ENCODE results near the gene FAM131A.
A peak's percentile ranks its signal among the peaks of the same experiment; 100 is the strongest.

FAM131A gene

GRCh38 chr3:184323696-184324095, 13.7 kb upstream of the FAM131A start:
- Histone ChIP-seq H3K27ac (ENCODE audit: insufficient read depth in 1 of 2, low read depth in 1 of 2, low read length in 2 of 2, poor library complexity in 1 of 2, severe bottlenecking in 2 of 2) (no peak overlapping the region), H3K4me1 (ENCODE audit: control extremely low read depth in 1 of 4, control insufficient read depth in 4 of 4, insufficient read depth in 4 of 4, low read length in 3 of 4) (peaks cover 0 to 19% (median 11%) of the 10 kb centered on the region in 4 experiments), H3K9me3 (ENCODE audit: control extremely low read depth in 1 of 5, control insufficient read depth in 4 of 5, insufficient read depth in 2 of 5, low read depth in 1 of 5, low read length in 4 of 5) (no peaks in the 10 kb centered on the region), H3K36me3 (ENCODE audit: control insufficient read depth in 4 of 4, insufficient read depth in 4 of 4, low read length in 3 of 4) (peaks cover 36 to 96% (median 77%) of the 10 kb centered on the region in 4 experiments), H3K27me3 (replicated peaks in 2 of 5; ENCODE audit: control insufficient read depth in 4 of 5, insufficient read depth in 5 of 5, low read length in 4 of 5) (no peaks in the 10 kb centered on the region), H3K4me3 (ENCODE audit: control insufficient read depth in 1 of 7, extremely low read depth in 1 of 7, insufficient read depth in 4 of 7, low read depth in 2 of 7, low read length in 6 of 7) (no peak overlapping the region)
- ChIA-PET POLR2A (no interaction called here), CTCF (interaction anchor here (1.0 to 1.1 kb wide), 2 partner anchors 18 to 57 kb away, joined by 3 to 4 read pairs; no protein-coding TSS in a partner anchor)
- no peak for DNase-seq
- WGBS (ENCODE audit: insufficient coverage), result 98% methylated on average over 8 of the region's 8 CpGs

GRCh38 chr3:184325269-184325668, 12.1 kb upstream of the FAM131A start:
- no peak overlapping the region for H3K27ac ChIP-seq (ENCODE audit: insufficient read depth in 1 of 2, low read depth in 1 of 2, low read length in 2 of 2, poor library complexity in 1 of 2, severe bottlenecking in 2 of 2)
- H3K4me3 ChIP-seq (ENCODE audit: control insufficient read depth in 1 of 7, extremely low read depth in 1 of 7, insufficient read depth in 4 of 7, low read depth in 2 of 7, low read length in 6 of 7), result no peak overlapping the region
- peaks cover 0 to 3% (median 0%) of the 10 kb centered on the region in 4 experiments for H3K4me1 ChIP-seq (ENCODE audit: control extremely low read depth in 1 of 4, control insufficient read depth in 4 of 4, insufficient read depth in 4 of 4, low read length in 3 of 4)
- DNase-seq, result no peak
- no peaks in the 10 kb centered on the region for H3K9me3 ChIP-seq (ENCODE audit: control extremely low read depth in 1 of 5, control insufficient read depth in 4 of 5, insufficient read depth in 2 of 5, low read depth in 1 of 5, low read length in 4 of 5)
- no peaks in the 10 kb centered on the region for H3K27me3 ChIP-seq (replicated peaks in 2 of 5; ENCODE audit: control insufficient read depth in 4 of 5, insufficient read depth in 5 of 5, low read length in 4 of 5)
- CTCF ChIA-PET, result interaction anchor here (1.5 to 2.5 kb wide), 3 partner anchors 9 to 25 kb away, joined by 3 to 13 read pairs (median 7); partner anchors contain the start of gene FAM131A
- peaks cover 41 to 96% (median 90%) of the 10 kb centered on the region in 4 experiments for H3K36me3 ChIP-seq (ENCODE audit: control insufficient read depth in 4 of 4, insufficient read depth in 4 of 4, low read length in 3 of 4)
- over 99% methylated on average over 13 of the region's 13 CpGs for WGBS (ENCODE audit: insufficient coverage)
- POLR2A ChIA-PET, result interaction anchor here (0.6 kb wide), 1 partner anchor 318 kb away, joined by 3 read pairs; no protein-coding TSS in a partner anchor

GRCh38 chr3:184325715-184326369, 11.6 kb upstream of the FAM131A start:
- Histone ChIP-seq H3K27me3 (replicated peaks in 2 of 5; ENCODE audit: control insufficient read depth in 4 of 5, insufficient read depth in 5 of 5, low read length in 4 of 5) (no peaks in the 10 kb centered on the region), H3K9me3 (ENCODE audit: control extremely low read depth in 1 of 5, control insufficient read depth in 4 of 5, insufficient read depth in 2 of 5, low read depth in 1 of 5, low read length in 4 of 5) (no peaks in the 10 kb centered on the region), H3K36me3 (ENCODE audit: control insufficient read depth in 4 of 4, insufficient read depth in 4 of 4, low read length in 3 of 4) (peaks cover 41 to 96% (median 88%) of the 10 kb centered on the region in 4 experiments), H3K4me3 (ENCODE audit: control insufficient read depth in 1 of 7, extremely low read depth in 1 of 7, insufficient read depth in 4 of 7, low read depth in 2 of 7, low read length in 6 of 7) (no peak overlapping the region), H3K4me1 (ENCODE audit: control extremely low read depth in 1 of 4, control insufficient read depth in 4 of 4, insufficient read depth in 4 of 4, low read length in 3 of 4) (no peaks in the 10 kb centered on the region), H3K27ac (ENCODE audit: insufficient read depth in 1 of 2, low read depth in 1 of 2, low read length in 2 of 2, poor library complexity in 1 of 2, severe bottlenecking in 2 of 2) (no peak overlapping the region)
- DNase-seq, result no peak
- ChIA-PET CTCF (interaction anchor here (1.0 to 2.5 kb wide), 6 partner anchors 8 to 233 kb away, joined by 3 to 13 read pairs (median 4); partner anchors contain the start of gene FAM131A), POLR2A (interaction anchor here (0.6 to 1.3 kb wide), 2 partner anchors 10 to 319 kb away, joined by 3 read pairs; no protein-coding TSS in a partner anchor)
- 100% methylated on average over 2 of the region's 6 CpGs for WGBS (ENCODE audit: insufficient coverage)

DNA sequence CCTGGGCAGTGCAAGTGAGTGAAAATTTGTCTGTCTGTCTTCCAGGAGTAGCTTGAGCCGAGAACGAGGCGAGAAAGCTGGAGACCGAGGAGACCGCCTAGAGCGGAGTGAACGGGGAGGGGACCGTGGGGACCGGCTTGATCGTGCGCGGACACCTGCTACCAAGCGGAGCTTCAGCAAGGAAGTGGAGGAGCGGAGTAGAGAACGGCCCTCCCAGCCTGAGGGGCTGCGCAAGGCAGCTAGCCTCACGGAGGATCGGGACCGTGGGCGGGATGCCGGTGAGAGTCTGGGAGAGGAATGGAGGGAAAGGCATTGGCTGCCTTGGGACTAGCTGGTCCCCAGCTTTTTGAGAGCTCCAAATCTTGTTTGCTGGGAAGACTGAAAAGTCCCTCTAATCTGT, 10.2 kb upstream of the FAM131A start:
- ChIA-PET POLR2A (no interaction called here), CTCF (interaction anchor here (0.9 to 2.5 kb wide), 6 partner anchors 9 to 24 kb away, joined by 3 to 13 read pairs (median 4); partner anchors contain the start of gene FAM131A)
- no peak for DNase-seq
- no peak overlapping the region for H3K27ac ChIP-seq (ENCODE audit: insufficient read depth in 1 of 2, low read depth in 1 of 2, low read length in 2 of 2, poor library complexity in 1 of 2, severe bottlenecking in 2 of 2)
- H3K4me3 ChIP-seq (ENCODE audit: control insufficient read depth in 1 of 7, extremely low read depth in 1 of 7, insufficient read depth in 4 of 7, low read depth in 2 of 7, low read length in 6 of 7), result no peak overlapping the region
- H3K9me3 ChIP-seq (ENCODE audit: control extremely low read depth in 1 of 5, control insufficient read depth in 4 of 5, insufficient read depth in 2 of 5, low read depth in 1 of 5, low read length in 4 of 5), result no peaks in the 10 kb centered on the region
- H3K27me3 ChIP-seq (replicated peaks in 2 of 5; ENCODE audit: control insufficient read depth in 4 of 5, insufficient read depth in 5 of 5, low read length in 4 of 5), result no peaks in the 10 kb centered on the region
- H3K4me1 ChIP-seq (ENCODE audit: control extremely low read depth in 1 of 4, control insufficient read depth in 4 of 4, insufficient read depth in 4 of 4, low read length in 3 of 4), result no peaks in the 10 kb centered on the region
- 98% methylated on average over 21 of the region's 21 CpGs for WGBS (ENCODE audit: insufficient coverage)
- peaks cover 45 to 96% (median 89%) of the 10 kb centered on the region in 4 experiments for H3K36me3 ChIP-seq (ENCODE audit: control insufficient read depth in 4 of 4, insufficient read depth in 4 of 4, low read length in 3 of 4)

- H3K27ac ChIP-seq (ENCODE audit: insufficient read depth in 1 of 2, low read depth in 1 of 2, low read length in 2 of 2, poor library complexity in 1 of 2, severe bottlenecking in 2 of 2), result no peak overlapping the region
- CTCF ChIA-PET, result no interaction called here
- no peak overlapping the region for H3K4me3 ChIP-seq (ENCODE audit: control insufficient read depth in 1 of 7, extremely low read depth in 1 of 7, insufficient read depth in 4 of 7, low read depth in 2 of 7, low read length in 6 of 7)
- WGBS (ENCODE audit: insufficient coverage), result 67% methylated on average over 3 of the region's 3 CpGs
- H3K4me1 ChIP-seq (ENCODE audit: control extremely low read depth in 1 of 4, control insufficient read depth in 4 of 4, insufficient read depth in 4 of 4, low read length in 3 of 4), result no peaks in the 10 kb centered on the region
- no peaks in the 10 kb centered on the region for H3K27me3 ChIP-seq (replicated peaks in 2 of 5; ENCODE audit: control insufficient read depth in 4 of 5, insufficient read depth in 5 of 5, low read length in 4 of 5)
- POLR2A ChIA-PET, result interaction anchor here (0.8 kb wide), 1 partner anchor 13 kb away, joined by 3 read pairs; no protein-coding TSS in a partner anchor
- no peaks in the 10 kb centered on the region for H3K9me3 ChIP-seq (ENCODE audit: control extremely low read depth in 1 of 5, control insufficient read depth in 4 of 5, insufficient read depth in 2 of 5, low read depth in 1 of 5, low read length in 4 of 5)
- DNase-seq, result no peak
- peaks cover 44 to 96% (median 89%) of the 10 kb centered on the region in 4 experiments for H3K36me3 ChIP-seq (ENCODE audit: control insufficient read depth in 4 of 4, insufficient read depth in 4 of 4, low read length in 3 of 4)
Measured at GRCh38 chr3:184328516-184328915, 8.9 kb upstream of the FAM131A start.

DNA sequence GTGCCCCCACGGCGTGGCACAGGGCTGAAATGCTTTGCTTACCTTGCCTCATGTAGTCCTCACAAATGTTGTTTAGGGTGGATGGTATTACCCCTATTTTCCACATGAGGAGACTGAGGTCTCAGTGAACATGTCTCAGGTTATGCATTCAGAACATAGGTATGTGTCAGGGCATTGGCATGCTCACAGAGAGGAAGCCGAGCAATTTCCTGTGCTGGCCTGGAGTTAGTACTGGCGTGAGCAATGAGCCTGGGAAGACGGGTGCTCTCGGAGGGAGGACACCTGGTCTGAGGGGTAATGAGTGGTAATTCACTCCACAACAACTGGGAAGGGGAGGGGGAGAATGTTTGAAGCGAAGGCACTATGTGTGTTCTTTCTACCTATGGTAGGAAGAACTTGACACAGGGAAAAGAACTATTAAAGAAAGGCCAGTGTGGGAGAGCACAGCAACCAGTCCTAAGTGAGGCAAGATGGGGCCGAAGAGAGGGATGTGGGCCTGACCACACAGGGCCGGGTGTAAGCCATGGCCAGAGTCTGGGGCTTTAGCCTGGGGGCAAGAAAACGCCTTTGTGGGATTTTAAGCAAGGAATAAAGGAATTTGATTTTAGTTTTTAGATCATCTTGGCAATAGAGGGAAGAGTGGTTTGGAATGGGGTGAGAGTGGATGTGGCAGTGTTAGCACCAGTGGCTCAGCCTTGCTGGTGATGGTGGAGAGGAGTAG, 4.9 kb upstream of the FAM131A start:
- CTCF ChIA-PET, result interaction anchor here (0.8 kb wide), 1 partner anchor 21 kb away, joined by 3 read pairs; no protein-coding TSS in a partner anchor
- peaks cover 20 to 76% (median 63%) of the 10 kb centered on the region in 4 experiments for H3K36me3 ChIP-seq (ENCODE audit: control insufficient read depth in 4 of 4, insufficient read depth in 4 of 4, low read length in 3 of 4)
- peak overlapping the region in 1 of 2 experiments; percentile 35 for H3K27ac ChIP-seq (ENCODE audit: insufficient read depth in 1 of 2, low read depth in 1 of 2, low read length in 2 of 2, poor library complexity in 1 of 2, severe bottlenecking in 2 of 2)
- DNase-seq, result no peak
- no peak overlapping the region for H3K4me3 ChIP-seq (ENCODE audit: control insufficient read depth in 1 of 7, extremely low read depth in 1 of 7, insufficient read depth in 4 of 7, low read depth in 2 of 7, low read length in 6 of 7)
- POLR2A ChIA-PET, result no interaction called here
- 91% methylated on average over 9 of the region's 10 CpGs for WGBS (ENCODE audit: insufficient coverage)
- no peaks in the 10 kb centered on the region for H3K27me3 ChIP-seq (replicated peaks in 2 of 5; ENCODE audit: control insufficient read depth in 4 of 5, insufficient read depth in 5 of 5, low read length in 4 of 5)
- no peaks in the 10 kb centered on the region for H3K9me3 ChIP-seq (ENCODE audit: control extremely low read depth in 1 of 5, control insufficient read depth in 4 of 5, insufficient read depth in 2 of 5, low read depth in 1 of 5, low read length in 4 of 5)
- peaks cover 1 to 22% (median 17%) of the 10 kb centered on the region in 4 experiments for H3K4me1 ChIP-seq (ENCODE audit: control extremely low read depth in 1 of 4, control insufficient read depth in 4 of 4, insufficient read depth in 4 of 4, low read length in 3 of 4)

Data from common myeloid progenitor, CD34-positive (primary cell).